Right renal cortex interstitium (tissue), 3 donors: ENCODE data around the gene PTPRD. TPM values are rescaled to one million over a fixed set of nuclear protein-coding genes. Genes with fewer than 3 reads are reported as not detected.

ENCODE experiments used
- DNase-seq, 3 donors: peaks; one replicate each; pipeline ENCODE4 v3.0.0-alpha.2; 2013; ENCODE audit warnings: low read depth in 3 of 3, low spot score in 2 of 3
- polyA plus RNA-seq, 3 donors: library from polyadenylated mRNA; unstranded; fragments of 120-200 nt; gene quantifications; one replicate each; pipeline ENCODE4 v1.2.1, GENCODE V29; 2013; ENCODE audit not compliant: insufficient read length in 3 of 3

Gene PTPRD
- polyA plus RNA-seq, 3 donors = 92.4 to 109 (median 101) TPM

DNA sequence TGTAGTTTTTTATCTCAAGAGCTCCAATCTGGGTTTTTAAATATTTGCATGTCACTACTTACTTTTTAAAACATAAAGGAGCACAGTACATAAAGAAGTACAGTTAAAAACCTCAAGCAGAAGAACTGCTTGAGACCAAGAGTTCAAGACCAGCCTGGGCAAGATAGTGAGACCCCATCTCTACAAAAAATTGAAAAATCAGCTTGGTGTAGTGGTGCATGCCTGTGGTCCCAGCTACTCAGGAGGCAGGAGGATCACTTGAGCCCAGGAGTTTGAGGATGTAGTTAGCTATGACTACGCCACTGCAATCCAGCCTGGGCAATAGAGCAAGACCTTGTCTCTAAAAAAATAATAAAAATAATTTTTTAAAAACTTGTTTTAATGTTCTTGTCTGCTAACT lies 1840.5 kb downstream of the PTPRD start:
- DNase-seq = no peak

DNA sequence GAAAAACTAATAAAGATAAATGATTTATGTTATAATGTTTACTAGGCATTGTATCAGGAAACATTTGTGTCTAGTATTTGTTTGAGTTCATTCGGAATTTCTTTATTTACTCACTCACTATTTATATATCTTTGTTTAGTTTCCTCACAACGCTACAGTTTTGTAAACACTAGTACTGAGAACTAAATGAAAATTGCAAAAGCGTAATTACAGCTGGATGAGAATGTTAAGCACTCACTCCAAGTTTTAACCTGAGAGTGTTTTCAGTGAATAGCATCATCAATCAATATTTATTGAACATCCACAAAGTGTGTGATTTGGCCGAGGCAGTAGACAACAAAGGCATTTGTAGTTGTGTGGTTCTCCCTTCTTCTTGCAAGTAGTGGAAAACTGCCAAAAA lies 1843.6 kb downstream of the PTPRD start:
- DNase-seq = no peak

DNA sequence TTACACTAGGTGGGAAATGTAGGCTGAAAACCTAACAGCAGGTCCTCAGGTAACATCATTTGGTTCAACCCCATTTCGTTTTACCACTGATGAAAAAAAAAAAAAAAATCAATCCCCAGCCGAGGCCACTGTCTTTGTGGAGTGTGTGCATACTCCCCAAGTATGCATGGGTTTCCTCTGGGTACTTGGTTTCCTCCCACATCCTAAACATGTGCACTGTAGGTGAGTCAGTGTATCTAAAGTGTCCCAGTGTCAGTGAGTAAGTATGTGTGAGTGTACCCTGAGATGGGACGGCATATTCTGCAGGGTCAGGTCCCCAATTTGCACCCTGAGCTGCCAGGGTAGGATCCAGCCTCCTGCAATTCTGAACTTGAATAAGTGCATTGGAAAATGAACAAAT lies 1846.7 kb downstream of the PTPRD start:
- DNase-seq = no peak

DNA sequence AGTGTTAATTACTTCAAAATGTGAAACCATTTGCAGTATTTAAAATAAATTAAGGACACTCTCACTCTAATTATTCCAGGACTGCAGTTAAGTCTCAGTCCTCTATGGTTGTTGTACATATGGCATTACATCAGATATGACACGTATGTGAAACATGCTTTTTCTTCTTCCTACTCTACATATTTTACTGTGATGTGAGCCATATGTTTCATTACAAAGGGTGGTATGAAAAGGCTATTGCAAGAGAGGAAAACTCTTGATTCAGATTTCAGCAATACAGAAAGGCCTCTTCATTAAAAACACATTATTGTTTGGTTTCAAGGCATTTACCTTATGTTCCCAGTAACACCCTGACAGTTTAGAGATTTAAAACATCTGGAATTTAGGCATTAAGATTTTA lies 1848.8 kb downstream of the PTPRD start:
- no peak for DNase-seq

DNA sequence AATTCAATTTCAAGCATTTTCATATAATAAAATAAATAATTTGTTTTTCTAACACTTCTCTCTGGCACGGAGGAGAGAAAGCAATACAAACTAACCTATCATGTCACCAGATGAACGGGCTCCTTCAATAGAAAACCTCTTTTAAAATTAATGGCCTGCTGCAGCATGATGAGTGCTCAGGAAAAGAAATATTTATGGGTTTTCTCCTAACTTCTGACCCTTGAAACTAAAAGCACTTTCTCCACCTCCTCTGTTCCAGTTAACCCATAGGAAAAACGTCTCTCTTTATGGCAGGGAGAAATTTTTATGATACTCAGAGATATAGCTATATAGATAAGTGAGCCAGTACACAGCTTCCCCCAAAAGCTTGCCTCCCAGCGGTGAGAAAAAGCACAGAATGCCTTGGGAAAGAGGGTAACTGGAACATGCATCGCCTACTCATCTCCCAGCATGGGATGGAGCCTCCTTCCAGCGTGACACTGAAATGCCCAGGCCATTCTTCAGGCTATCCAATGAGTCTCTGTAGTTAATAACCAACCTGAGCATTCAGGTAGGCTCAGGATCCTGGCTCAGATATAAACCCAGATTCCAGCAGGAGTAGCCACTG lies 1850.2 kb downstream of the PTPRD start:
- DNase-seq = no peak

DNA sequence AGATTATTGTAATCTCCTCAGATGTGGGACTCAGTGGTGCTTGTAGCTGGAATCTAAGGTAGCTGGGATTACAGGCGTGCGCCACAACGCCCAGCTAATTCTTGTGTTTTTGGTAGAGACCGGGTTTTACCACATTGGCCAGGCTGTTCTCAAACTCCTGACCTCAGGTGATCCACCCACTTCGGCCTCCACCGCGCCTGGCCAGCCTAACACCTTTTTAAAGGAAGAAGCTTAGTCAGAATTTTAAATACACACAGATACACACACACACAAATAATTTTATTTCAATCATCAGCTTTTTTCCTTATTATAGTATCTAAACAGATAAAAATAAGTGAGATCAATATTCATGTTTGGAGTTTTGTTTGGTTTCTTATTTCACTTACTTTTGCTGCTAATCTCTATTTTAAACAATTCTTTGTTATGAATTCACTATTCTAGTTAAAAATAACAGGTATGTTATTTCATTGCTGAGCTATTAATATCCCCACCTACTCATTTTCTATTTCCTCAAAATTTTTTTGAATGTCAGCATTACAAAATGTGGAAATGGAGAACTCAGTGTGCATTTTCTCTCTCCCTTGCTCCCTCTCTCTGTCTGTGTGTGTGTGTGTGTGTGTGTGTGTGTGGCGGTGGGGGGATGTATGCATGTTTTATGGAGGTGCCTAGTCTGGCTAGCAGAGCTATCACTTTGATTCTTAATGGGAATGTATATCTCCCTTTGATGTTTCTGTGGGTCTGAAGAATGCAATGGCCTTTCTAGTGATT lies 1852.6 kb downstream of the PTPRD start:
- DNase-seq = no peak

DNA sequence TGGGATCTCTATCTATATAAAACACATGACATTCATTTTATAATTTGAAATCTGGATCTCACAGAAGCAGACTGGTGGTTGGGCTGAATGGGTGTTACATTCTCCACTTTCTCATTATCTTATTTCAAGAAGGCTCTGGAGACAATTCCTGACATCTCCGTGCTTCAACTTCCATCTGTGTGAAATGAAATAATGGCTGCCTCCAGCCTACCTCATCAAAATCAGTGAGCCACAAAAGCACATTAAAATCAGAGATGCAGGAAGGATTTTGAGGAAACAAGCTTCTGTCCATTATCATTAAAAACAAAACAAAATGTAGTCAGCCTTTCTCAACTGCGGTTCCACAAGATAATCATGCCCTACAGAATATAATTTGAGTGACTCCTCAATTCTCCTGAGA lies 1854.9 kb downstream of the PTPRD start:
- no peak for DNase-seq

DNA sequence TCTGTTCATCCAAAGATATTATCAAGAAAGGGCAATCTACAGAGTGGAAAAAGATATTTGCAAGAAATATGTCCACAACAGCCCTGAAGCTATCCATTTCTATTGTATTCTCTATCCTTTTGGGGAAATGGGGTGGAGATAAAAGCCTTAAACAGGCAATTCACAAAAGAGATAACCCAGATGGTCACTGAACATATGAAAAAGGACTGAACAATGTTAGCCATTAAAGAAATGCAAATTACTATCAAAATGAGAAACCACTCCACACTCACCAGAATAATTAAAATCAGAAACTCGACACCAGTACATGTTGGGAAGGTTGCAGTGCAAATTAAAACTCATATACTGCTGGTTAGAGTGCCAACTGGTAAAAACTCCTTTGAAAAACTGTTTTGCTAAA lies 1858.1 kb downstream of the PTPRD start:
- DNase-seq = no peak

DNA sequence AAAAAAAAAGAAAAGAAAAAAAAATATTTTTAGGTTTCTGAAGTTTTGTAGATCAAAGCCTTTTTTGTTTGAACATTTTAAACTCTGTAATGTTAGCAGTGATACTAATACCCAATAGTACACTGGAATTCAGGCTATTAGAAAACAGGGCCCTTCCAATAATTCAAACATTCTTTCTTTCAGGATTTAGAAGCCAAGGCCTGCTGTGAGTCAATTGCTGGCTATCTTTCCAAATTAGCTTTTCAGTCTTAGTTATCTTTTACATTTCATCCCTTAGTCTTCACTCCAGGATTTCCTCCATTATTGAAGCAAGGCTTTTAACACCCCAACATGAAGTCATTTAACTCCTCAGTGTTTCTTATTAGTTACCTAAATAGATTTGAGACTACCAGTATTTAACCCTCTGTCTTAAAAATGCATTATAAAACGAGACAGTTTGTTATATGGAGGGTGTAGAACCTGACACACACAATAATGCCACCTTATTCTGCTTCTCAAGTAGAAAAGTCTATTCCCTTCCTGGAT lies 1861.3 kb downstream of the PTPRD start:
- no peak for DNase-seq

DNA sequence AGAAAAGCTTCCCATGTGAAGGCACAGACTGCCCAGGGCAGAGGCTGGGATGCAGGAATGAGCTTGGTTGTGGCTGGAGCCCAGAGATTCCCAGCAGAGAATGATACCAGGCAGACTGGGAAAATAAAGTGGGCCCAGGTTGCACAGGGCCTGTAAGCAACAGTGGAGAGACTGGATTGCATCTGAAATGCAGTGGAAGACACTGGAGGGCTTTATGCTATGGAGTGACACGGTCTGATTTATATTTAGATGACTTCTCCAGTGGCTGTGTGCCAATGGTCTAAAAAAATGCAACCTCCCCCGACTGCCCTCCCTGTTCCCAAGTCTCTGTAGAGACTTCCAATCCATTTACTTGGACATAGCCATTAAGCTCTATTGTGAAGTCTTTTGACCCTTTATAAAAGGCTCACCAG lies 1862.2 kb downstream of the PTPRD start:
- DNase-seq = no peak

DNA sequence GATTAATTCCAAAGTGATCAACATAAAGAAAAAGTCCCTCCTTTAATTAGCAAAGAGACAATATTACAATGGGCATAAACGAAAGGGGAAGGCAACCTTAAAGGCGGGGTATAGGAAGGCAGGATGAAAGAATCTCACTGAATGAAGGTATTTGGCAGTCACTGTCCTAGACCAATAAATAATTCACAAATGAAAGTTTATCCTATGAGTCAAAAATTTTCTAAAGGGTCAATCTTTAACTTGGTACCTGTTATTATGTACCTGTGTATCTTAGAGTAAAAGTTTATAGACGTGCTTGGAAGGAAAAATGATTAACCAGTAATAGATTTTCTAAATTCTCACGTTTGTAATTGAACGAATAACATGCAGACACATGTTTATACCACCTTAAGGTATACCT lies 1867.5 kb downstream of the PTPRD start:
- DNase-seq = no peak

DNA sequence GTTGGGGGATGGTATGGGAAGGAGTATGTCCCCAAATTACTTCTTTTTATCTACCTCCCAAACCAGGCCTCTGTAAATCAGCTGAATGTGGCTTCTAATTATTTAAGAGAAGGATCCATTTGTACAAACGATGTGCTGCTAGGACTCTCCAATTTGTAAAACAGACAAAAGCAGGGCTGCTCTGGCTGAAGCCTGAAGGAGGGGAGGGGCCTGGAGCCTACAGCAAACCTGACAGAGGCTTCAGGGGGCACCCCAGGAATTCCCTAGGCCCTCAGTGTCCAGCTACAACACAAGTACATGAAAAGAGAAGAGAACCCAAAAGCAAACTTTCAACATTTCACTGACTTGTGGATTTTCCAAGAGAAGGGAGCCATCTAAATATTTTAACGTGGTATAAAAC lies 1873.9 kb downstream of the PTPRD start:
- DNase-seq = no peak

DNA sequence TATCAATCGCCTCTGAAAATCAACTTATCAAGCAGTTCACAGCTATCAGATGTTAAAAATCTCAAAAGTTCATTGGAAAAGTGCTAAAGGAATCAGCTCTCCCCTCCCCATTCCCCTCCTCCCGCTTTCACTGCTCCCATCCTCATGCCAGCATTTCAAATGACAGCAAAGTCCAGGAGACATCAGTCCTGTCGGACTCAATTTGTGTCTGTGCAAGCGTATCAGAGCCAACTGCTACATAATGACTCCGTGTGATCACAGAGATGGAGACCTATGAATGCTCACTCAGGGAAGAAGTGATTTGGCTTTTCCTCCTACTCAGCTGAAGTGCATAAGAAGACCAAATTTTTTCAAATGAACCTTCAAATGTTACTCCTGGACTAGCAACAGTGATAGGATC lies 1876.0 kb downstream of the PTPRD start:
- DNase-seq = no peak

DNA sequence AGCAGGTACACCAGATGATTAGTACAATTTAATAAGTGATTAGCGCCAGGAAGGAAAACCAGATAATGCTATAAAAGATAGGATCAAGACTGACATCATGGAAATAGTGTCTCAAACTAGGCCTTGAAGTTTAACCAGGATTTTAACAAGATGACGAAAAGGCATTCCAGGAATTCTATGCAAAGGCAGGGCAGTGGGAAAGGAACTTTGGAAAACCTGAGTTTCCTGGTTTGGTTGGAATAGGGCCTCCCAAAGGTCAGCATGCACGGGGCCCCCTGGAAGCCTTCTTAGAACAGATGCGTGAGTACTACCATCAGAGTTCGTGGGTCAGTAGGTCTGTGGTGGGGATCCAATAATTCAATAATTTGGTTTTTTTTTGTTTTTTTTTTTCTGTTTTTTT lies 1878.0 kb downstream of the PTPRD start:
- no peak for DNase-seq

DNA sequence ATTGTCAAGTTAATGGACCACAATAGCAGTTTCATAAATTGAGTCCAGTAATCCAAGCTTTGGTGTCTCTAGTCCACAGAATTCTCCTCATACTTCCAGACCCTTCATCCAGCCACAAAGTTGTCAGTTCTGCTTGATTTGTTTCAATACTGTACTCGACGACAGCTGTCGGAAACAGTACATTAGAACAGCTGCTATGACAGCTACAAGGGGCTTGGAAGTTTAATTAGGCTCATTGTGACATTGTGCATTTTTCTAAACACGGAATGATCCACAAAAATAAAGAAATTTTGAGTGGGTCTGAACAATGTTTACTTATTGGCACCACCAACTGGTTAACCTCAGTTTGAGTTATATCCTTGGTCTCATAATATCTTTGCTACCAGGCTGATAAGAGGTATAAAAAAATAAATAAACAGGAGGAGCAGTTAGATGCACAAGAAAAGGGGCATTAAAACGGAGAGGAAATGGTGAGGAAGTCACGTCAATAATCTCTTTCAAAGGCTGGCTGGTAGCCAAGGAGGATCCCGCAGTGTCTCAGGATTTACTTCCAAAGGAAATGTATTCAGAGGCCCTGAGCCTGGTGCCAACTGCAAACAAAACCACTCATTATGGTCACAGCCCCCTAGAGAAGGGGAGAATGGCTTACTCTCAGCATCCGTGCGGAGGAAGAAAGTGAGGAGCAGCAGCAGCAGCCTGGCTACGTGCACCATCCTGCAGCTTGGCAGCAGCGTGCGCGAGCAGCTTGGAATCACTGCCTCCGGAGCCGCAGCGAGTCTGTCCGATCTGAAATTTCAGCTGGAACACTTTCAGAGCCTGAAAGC lies 1879.5 kb downstream of the PTPRD start:
- no peak for DNase-seq

DNA sequence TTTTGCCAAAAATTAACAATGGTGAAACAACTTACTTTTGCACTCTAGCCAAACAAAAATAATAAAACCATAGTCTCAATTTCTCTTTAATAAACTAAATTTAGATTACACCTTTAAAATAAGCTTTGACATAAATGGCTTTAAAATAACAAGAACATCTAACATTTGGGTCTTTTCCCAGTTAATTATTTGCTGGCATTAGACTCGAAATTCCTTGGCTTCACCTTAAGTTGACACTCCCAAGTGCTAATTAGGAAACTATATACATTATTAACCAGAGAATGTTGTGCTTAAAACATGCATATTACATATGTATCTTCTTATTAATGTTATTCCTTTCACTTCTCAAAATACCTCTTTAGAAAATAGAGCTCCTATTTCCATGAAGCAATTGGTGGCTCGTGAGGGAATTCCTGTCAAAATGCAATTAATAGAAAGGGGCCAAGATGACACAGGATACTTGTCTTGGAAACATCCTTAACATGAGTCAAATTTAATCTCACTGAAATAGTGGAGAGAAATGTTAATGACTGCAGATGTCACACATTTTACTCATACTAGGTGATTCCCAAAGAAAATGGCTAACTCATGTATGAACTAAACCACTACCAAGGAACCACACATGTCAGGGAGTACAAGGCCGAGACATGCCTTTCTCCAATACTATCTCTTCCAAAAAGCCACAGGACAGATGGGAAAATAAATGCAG lies 1880.3 kb downstream of the PTPRD start:
- DNase-seq = no peak

DNA sequence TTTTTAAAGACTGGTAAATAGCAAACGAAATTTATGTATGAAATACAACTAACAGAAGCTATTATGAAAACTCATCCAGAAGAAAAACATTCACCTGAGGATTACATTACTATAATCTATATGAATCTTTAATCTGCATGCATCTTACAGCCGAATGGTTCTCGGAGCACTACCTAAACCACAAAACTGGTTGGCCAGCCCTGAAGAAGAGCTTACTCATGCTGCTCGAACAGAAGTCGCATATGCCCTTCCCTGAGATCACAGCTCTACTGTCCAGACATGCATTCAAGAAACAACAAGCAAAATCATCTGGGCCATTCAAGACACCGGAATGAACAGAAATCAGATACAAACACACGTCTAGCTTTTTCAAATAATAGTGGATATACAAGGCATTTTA lies 1882.2 kb downstream of the PTPRD start:
- DNase-seq = no peak

DNA sequence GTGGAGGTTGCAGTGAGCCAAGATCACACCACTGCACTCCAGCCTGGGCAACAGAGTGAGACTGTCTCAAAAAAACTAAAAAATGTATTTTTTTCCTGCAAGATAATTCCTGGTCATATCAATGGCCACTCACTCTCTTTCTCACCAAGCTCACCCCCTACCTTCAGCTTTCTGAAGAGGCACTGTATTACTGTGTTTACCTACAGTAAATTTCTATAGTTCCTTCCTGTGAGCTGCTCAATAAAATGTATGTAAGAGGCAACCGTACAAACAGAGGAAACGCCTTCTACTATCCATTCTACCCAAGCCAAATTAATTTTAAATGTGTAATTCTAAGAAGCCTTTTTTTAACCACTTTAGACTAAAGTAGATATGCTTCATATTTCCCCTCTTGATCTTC lies 1883.9 kb downstream of the PTPRD start:
- no peak for DNase-seq

DNA sequence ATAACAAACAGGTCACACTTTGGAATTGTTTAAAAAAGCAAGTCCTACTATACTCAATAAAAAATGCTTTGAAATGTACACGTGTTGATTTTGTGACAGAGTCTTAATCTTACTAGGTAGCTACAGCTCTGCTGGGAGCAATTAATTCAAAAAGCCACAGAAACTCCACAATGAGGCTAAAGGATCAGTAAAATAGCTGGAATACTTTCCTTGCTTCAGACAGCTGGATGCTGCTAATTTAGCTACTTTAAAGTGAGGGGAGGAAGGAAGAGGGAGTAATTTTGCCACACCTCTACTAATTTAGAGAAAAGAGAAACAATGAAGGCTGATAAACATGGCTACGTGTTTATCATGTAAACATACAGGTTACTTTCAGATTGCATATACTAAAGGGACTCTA lies 1885.6 kb downstream of the PTPRD start:
- DNase-seq = no peak

DNA sequence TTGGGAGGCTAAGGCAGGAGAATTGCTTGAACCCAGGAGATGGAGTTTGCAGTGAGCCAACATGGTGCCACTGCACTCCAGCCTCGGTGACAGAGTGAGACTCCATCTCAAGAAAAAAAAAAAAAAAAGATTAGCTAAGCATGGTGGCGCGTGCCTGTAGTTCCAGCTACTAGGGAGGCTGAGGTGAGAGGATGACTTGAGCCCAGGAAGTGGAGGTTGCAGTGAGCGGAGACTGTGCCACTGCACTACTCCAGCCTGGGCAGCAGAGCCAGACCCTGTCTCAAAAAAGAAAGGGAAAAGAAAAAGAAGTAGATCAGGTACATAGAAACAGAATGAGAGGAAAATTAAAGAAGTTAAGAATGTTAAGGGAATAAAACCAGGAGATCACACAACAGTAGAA lies 1886.1 kb downstream of the PTPRD start:
- no peak for DNase-seq

DNA sequence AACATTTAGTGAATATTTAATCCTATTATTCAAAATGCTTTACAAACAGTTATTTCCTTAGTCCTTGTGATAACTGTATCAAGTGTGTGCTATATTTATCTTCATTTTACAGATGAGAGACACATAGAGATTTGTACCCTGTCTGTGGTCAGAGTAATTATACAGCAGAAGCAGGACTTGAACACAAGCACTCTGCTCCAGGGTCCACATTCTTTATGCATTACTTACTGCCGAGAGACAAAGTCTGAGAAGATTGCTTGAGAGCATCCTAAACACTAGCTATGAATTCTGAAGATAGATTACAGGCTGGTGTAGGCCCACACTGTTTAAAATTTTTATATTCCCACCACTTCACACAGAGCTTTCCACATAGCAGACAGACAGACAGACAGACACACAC lies 1887.2 kb downstream of the PTPRD start:
- DNase-seq = no peak
